DND-41 (cell line): ENCODE measurements around the gene ALG13.
"Not testable (repeated sequence)": the region's sequence is repeated elsewhere in the genome, so short reads cannot be mapped to it uniquely, and the experiment has no call there.

ENCODE experiments used
- CTCF ChIP-seq: IDR thresholded peaks from 2 replicates; pipeline ENCODE4 v1.5.1; 2012; ENCODE audit warnings: borderline replicate concordance, low read length, moderate library complexity, mild to moderate bottlenecking; ENCODE audit not compliant: poor library complexity, severe bottlenecking; ENCODE audit errors: extremely low read depth
- EZH2 ChIP-seq: IDR thresholded peaks from 3 replicates; pipeline ENCODE4 v1.6.1; 2012; ENCODE audit warnings: borderline replicate concordance, low read depth, mild to moderate bottlenecking, moderate library complexity, low read length, inconsistent platforms; ENCODE audit not compliant: severe bottlenecking

- not testable (repeated sequence) for TF ChIP-seq CTCF, EZH2
Observed at GRCh38 chrX:111790054-111790453, 109.1 kb downstream of the ALG13 start.
